HFF-Myc (cell line): ENCODE data around the gene MCM6.

Source experiments
- DNase-seq: peaks from one replicate; pipeline ENCODE4 v3.0.0-alpha.2; 2011; ENCODE audit warnings: low read depth; ENCODE audit errors: extremely low read depth
- H3K4me3 ChIP-seq: replicated peaks from 2 replicates; pipeline ENCODE4 v1.5.1; 2011; ENCODE audit warnings: low read depth, mild to moderate bottlenecking, control low read depth, low read length
- TF ChIP-seq, protein P1 (sequence below): IDR thresholded peaks from 2 replicates; pipeline ENCODE4 v1.5.1; 2012; ENCODE audit warnings: mild to moderate bottlenecking, low read depth, low read length, control low read depth; ENCODE audit errors: missing control alignments

MCM6 gene

DNA sequence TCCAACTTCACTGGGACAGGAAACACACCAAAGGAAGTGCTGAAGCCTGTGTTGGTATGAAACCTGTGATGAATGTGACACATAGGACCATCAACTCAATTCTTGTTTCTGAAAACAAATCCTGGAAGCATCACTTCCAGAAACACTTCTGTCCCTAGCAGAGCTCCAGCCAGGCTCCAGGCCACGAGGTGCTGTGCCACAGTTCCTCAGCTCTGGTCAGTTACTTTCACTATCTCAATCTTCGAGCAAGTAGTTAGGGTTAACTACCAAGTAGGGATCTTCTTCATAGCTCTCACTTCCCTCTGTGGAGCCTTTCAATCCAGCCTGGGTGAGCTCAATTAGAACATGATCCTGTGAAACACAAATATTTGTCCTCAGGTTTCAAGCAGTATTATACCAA lies 35.6 kb downstream of the MCM6 start:
- no peak overlapping the region for H3K4me3 ChIP-seq
- TF ChIP-seq, protein P1, sequence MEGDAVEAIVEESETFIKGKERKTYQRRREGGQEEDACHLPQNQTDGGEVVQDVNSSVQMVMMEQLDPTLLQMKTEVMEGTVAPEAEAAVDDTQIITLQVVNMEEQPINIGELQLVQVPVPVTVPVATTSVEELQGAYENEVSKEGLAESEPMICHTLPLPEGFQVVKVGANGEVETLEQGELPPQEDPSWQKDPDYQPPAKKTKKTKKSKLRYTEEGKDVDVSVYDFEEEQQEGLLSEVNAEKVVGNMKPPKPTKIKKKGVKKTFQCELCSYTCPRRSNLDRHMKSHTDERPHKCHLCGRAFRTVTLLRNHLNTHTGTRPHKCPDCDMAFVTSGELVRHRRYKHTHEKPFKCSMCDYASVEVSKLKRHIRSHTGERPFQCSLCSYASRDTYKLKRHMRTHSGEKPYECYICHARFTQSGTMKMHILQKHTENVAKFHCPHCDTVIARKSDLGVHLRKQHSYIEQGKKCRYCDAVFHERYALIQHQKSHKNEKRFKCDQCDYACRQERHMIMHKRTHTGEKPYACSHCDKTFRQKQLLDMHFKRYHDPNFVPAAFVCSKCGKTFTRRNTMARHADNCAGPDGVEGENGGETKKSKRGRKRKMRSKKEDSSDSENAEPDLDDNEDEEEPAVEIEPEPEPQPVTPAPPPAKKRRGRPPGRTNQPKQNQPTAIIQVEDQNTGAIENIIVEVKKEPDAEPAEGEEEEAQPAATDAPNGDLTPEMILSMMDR, result no peak
- no peak for DNase-seq

DNA sequence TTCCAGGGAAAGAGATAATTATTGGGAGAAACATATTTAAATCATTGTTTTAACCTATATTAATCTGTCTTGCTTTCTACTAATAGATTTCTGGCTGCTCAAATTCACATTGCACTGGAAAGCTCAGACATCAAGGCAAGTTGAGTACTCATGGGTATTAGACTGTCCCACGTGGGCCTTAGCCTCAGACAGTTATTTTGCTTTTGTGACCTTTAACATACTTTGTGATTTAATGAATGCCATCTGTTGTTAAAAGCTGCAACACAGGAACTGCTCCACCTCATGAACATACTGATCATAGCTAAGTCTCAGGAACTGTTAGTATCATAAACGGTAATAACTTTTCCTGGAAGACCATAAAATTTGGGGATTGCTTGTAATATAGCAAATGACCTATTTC lies 36.5 kb downstream of the MCM6 start:
- peak; percentile 84 for DNase-seq
- H3K4me3 ChIP-seq, result no peak overlapping the region
- TF ChIP-seq, protein P1, result no peak

DNA sequence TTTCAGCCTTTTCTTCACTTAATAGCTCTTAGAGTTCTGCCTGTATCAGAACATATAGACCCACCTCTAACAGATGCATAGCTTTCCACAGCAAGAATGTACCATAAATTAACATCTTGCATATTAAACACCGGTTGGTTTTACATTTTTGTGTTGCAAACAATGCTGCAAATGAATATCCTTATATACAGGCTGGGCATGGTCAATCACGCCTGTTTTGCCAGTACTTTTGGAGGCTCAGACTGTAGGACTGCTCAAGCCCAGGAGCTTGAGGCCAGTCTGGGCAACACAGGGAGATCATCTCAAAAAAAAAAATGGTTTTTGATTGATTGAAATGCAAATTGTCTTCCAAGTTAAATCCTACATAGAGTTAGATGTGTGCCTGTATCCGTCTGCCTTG lies 37.7 kb downstream of the MCM6 start:
- H3K4me3 ChIP-seq, result no peak overlapping the region
- no peak for DNase-seq
- TF ChIP-seq, protein P1, result no peak

DNA sequence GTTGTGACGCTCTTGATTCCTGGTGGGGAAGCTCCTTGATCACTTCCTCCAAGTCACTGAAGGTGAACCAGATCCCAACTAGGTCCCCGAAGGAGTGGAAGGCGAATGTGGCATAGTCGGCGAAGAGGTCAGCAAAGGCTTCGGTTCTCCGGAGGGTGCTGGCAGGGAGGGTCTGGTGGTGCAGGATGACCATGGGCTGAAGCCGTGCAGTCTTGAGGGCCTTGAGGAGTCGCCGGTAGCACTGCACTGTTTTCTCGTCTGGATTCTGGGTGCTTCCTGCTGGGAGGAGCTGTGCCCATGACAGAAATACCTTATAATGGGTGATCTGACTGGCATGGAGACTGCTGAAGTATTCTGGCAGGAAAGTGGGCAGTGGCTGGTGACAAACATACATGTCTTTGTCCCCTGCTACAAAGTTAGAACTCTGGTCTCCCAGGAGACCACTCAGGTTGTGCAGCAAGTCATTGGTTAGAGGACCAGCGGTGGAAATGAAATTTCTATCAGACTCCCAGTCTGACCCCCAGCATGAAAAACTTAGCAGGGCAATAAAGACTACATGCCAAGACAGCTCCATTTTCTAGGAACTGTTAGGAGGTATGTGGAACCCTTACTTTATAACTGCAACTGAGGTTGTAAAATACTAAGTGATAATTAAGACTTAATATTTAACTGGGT lies 39.5 kb downstream of the MCM6 start, which contains the start of gene LCT:
LCT (minus strand) TSS at position 589 of the 675 bp plus-strand sequence; CDS start at position 574, 15 bp downstream.
- H3K4me3 ChIP-seq, result no peak within 1 kb of the TSS
- DNase-seq, result no peak
- TF ChIP-seq, protein P1, result no peak

DNA sequence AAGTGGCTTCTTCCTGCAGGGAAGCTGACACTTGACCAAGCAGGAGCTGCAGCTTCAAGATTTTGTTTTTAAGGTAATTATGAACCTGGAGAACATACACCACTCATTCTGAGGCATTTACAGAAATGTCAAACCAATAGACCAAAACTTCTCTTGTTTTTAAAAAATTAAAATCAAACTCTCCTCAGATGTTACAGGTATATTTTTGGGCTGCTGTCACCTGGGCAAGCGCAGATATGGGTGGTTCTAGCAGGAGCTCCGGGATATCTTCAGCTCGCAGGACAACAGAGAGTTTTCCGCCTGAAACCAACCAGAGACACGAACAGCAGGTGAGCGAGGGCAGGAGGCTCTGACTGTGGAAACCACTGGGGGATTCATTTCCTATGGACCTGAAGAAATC lies 43.4 kb downstream of the MCM6 start:
- no peak for DNase-seq
- TF ChIP-seq, protein P1, result no peak
- H3K4me3 ChIP-seq, result no peak overlapping the region

DNA sequence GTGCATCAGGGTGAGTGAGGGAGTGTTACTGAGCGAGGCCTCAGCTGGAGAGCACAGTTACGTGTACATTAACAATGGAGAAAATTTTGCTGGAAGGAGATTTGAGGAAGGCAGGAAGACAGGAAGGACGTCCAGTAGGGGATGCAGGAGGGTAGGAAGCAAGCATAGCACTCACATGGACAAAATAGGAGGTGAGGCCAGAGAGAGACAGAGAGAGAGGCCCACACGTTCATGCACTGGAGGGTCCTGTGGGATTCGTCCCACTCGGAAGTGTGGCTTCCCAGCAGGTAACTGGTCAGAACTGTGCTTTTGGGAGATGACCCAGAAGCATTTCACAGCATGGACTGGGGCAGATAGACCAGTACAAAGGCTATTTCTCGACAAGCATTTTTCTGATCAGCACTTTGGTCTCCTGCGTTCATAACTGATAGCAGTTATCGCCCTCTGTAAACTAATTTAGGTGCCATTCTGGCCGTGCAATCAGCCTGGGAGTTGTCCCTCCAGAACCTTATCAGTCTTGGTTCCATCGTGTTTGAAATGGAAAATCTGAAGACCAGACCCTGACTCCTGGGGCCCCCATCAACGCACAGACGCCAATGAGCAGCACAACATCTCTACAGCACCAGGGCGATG lies 44.9 kb downstream of the MCM6 start:
- DNase-seq, result no peak
- TF ChIP-seq, protein P1, result no peak
- H3K4me3 ChIP-seq, result no peak overlapping the region
